ENCODE data around the gene MYH15. TPM values are rescaled to one million over a fixed set of nuclear protein-coding genes. Genes with fewer than 3 reads are reported as not detected.

The MYH15 gene
- total RNA-seq: not detected

GRCh38 chr3:108510496-108510895 is at the start of gene MYH15:
Gene MYH15, minus strand, starts transcription at chr3:108510596. Its CDS starts 66 bp downstream, at chr3:108510530.
- H3K36me3 ChIP-seq: no peaks in the 10 kb centered on the region
- no peak for TF ChIP-seq CTCF (IDR thresholded peaks at IDR 0.05)
- TF ChIP-seq POLR2AphosphoS5 (IDR thresholded peaks at IDR 0.05): no peak
- TF ChIP-seq POLR2A (IDR thresholded peaks at IDR 0.05): no peak
- intact Hi-C loops (cut with DNase I; ENCODE audit: low total_unique reads): no loop called here

GRCh38 chr3:108555966-108556581 is 45.7 kb upstream of the MYH15 start:
- intact Hi-C loops (cut with DNase I; ENCODE audit: low total_unique reads): loop anchor here (10.0 kb wide), 1 partner anchor 61 kb away; no protein-coding TSS in a partner anchor
- TF ChIP-seq POLR2AphosphoS5 (IDR thresholded peaks at IDR 0.05): no peak
- no peak for TF ChIP-seq POLR2A (IDR thresholded peaks at IDR 0.05)
- TF ChIP-seq CTCF (IDR thresholded peaks at IDR 0.05): no peak

More at GRCh38 chr3:108510496-108510895, at the start of gene MYH15:
- Histone ChIP-seq H3K27ac (no peak within 1 kb of the TSS), H3K4me3 (no peak within 1 kb of the TSS), H3K9me3 (no peaks in the 10 kb centered on the region), H3K4me1 (no peaks in the 10 kb centered on the region), H3K27me3 (no peaks in the 10 kb centered on the region)
- no peak for DNase-seq (ENCODE audit: low spot score in 2 of 2)

GRCh38 chr3:108554913-108555571 is 44.6 kb upstream of the MYH15 start:
- Histone ChIP-seq H3K27me3 (no peaks in the 10 kb centered on the region), H3K36me3 (no peaks in the 10 kb centered on the region), H3K9me3 (no peaks in the 10 kb centered on the region), H3K27ac (no peak overlapping the region), H3K4me1 (no peaks in the 10 kb centered on the region), H3K4me3 (no peak overlapping the region)
- DNase-seq (ENCODE audit: low spot score in 2 of 2): no peak
- intact Hi-C loops (cut with DNase I; ENCODE audit: low total_unique reads): loop anchor here (10.0 kb wide), 1 partner anchor 60 kb away; no protein-coding TSS in a partner anchor
- TF ChIP-seq POLR2A (IDR thresholded peaks at IDR 0.05) (no peak), CTCF (IDR thresholded peaks at IDR 0.05) (no peak), POLR2AphosphoS5 (IDR thresholded peaks at IDR 0.05) (no peak)

More at GRCh38 chr3:108555966-108556581, 45.7 kb upstream of the MYH15 start:
- no peaks in the 10 kb centered on the region for H3K4me1 ChIP-seq
- no peak overlapping the region for H3K27ac ChIP-seq
- DNase-seq (ENCODE audit: low spot score in 2 of 2): no peak
- no peaks in the 10 kb centered on the region for H3K27me3 ChIP-seq
- H3K9me3 ChIP-seq: no peaks in the 10 kb centered on the region
- H3K4me3 ChIP-seq: no peak overlapping the region
- no peaks in the 10 kb centered on the region for H3K36me3 ChIP-seq

GRCh38 chr3:108554229-108554628 is 43.8 kb upstream of the MYH15 start:
- H3K36me3 ChIP-seq: no peaks in the 10 kb centered on the region
- H3K4me3 ChIP-seq: no peak overlapping the region
- intact Hi-C loops (cut with DNase I; ENCODE audit: low total_unique reads): loop anchor here (10.0 kb wide), 1 partner anchor 59 kb away; no protein-coding TSS in a partner anchor
- no peaks in the 10 kb centered on the region for H3K27me3 ChIP-seq
- no peaks in the 10 kb centered on the region for H3K4me1 ChIP-seq
- TF ChIP-seq POLR2A (IDR thresholded peaks at IDR 0.05): no peak
- TF ChIP-seq CTCF (IDR thresholded peaks at IDR 0.05): no peak
- TF ChIP-seq POLR2AphosphoS5 (IDR thresholded peaks at IDR 0.05): no peak
- no peak for DNase-seq (ENCODE audit: low spot score in 2 of 2)
- H3K27ac ChIP-seq: no peak overlapping the region
- H3K9me3 ChIP-seq: no peaks in the 10 kb centered on the region

Measured in breast epithelium (tissue), 4 donors.